ENCODE results near the gene TNNT1.
A peak's percentile ranks its signal among the peaks of the same experiment; 100 is the strongest.
"Not testable (repeated sequence)": the region's sequence is repeated elsewhere in the genome, so short reads cannot be mapped to it uniquely, and the experiment has no call there.

TNNT1 gene

DNA sequence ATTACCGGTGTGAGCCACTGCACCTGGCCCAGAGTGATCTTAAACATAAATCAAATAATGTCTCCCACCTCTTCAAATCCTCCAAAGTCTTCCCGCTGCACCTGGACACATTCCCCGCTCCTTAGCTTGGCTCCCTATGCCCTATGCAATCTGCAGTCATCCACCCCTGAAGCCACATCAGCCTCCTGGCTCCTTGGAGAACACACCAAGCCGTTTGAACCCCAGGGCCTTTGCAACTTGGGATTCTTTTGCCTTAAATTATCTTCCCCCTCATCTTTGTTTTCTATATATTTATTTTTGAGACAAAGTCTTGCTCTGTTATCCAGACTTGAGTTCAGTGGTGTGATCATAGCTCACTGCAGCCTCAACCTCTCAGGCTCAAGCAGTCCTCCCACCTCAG lies 20.1 kb upstream of the TNNT1 start:
- DNase-seq (ENCODE audit: low spot score): no peak

DNA sequence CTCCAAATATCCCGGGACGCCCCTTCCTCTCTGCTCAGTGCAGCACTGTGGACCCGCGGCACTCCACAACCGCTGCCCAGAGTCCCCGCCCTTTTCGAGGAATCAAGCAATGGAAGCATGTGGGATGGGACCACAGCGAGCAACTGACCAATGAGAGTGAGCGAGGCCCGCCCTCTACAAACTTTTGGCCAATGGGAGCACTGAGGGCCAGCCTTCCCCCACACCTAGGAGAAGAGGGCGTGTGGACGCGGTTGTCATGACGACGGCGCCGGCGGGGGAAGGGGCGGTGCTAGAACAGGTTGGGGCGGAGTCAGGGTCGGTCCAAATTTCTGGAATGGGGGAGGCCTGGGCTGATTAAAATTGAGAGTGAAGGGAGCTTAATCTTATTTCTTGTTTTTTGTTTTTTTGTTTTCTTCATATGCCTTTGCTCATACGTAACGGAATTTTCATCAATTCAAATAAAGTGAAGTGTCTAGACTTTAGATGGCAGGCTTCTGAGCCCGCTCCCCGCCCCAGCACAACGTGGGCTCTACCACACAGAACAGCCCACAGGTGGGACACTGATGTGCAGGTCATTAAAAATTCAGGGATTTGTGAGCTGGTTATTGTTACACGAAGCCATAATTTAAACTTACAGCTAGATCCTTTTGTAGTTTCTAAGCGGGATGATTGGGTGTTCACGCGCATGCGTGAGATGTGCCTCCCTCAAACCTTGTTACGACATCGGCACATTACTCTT lies 17.7 kb upstream of the TNNT1 start, which contains the start of gene DNAAF3:
TSS of gene DNAAF3 (minus strand) at position 84 of the 739 bp plus-strand sequence. CDS start 200 bp downstream, outside the sequence.
- DNase-seq (ENCODE audit: low spot score): peak; percentile 88

DNA sequence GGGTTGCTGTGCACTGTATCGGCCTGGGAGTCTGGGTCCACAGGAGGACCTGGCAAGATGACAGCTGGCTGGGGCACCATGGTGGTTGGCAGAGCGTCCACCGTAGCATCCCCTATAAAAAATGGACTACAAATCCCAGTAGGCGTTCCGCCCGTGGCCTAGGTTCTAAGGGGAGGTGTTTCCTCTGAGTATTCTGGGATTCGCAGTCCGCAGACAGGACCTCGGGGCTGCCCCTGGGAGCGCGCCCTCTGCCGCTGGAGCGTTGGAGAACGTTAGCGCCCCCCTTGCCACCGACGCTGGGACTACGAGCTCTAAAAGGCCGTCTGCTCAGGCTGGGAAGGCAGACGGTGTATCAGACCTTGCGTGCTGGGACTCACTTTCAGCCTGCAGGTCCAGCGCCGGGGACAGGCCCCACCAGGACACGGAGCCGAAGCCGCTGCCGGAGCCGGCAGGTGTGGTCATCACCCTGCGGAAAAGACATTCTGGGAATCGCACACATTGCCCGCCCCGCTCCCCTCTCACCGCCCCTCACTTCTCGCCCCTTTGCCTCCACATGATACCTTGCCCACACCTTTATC lies 17.0 kb upstream of the TNNT1 start:
- DNase-seq (ENCODE audit: low spot score): peak; percentile 35

GRCh38 chr19:55161571-55162322 lies 12.7 kb upstream of the TNNT1 start:
- no peak for DNase-seq (ENCODE audit: low spot score)

DNA sequence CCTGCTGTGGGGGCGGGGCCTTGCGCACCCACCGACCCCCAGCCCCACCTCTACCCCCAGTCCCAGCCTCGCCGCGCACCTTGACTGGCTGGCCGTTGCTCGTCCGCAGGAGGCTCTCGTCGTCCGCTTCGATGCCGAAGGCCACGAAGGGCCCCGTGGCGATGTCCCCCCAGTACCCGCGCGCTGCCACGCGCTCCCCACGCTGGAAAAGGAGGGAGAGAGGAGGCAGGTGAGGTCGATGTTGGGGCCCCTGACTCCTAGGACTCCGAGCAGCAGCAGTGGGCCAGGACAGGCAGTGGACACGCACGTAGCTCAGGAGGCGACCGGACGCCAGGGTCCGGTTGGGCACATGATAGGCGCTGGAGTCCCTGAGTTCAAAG lies 12.0 kb upstream of the TNNT1 start:
- DNase-seq (ENCODE audit: low spot score): no peak

GRCh38 chr19:55160128-55160985 lies 11.4 kb upstream of the TNNT1 start:
- DNase-seq (ENCODE audit: low spot score): peak; percentile 93

DNA sequence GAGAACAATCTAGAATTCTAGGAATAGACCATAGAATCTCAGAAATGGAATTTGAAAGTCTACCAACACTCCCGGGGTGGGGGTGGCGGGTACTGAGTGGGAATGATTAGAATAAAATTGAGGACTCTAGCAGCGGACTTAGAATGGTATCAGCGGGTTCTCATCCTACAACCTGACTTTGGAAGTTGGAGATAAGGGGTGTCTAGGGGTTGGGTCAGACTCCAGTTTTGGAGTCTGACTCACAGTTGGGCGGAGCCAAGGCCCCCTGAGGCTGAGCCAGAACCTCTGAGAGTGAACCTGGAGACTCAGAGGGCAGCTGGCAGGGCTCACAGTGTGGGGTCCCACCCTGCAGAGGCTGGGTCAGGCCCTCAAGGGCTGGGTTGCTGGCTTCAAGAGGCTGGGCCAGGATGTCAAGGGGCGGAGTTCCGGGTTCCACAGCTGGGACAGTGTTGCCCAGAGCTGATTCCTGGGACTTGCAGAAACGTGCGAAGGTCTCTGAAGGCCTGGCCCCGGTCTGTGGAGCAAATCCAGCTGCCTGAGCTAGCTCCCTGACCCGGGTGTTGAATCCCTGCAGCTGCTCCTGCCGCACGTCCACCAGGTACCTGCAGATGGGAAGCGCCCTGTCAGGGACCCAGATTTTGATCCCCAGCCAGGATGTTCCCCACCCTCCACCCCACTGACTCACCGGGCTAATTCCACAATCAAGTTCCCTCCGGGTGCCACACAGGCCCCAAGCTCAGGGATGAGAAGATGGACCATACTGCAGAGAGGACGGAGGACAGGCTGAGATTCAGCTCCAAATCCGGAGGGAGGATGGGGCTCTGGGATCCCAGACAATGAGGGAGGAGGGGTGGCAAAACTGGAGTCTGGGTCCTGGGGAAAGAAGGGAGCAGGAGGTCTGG lies 10.1 kb upstream of the TNNT1 start:
- no peak for DNase-seq (ENCODE audit: low spot score)

GRCh38 chr19:55158423-55158822 lies 9.4 kb upstream of the TNNT1 start:
- DNase-seq (ENCODE audit: low spot score): no peak

GRCh38 chr19:55157064-55157908 lies 8.3 kb upstream of the TNNT1 start, which contains the start of gene TNNI3:
TNNI3 (minus strand) TSS chr19:55157732; CDS start chr19:55157589, 143 bp downstream.
- DNase-seq (ENCODE audit: low spot score): no peak

DNA sequence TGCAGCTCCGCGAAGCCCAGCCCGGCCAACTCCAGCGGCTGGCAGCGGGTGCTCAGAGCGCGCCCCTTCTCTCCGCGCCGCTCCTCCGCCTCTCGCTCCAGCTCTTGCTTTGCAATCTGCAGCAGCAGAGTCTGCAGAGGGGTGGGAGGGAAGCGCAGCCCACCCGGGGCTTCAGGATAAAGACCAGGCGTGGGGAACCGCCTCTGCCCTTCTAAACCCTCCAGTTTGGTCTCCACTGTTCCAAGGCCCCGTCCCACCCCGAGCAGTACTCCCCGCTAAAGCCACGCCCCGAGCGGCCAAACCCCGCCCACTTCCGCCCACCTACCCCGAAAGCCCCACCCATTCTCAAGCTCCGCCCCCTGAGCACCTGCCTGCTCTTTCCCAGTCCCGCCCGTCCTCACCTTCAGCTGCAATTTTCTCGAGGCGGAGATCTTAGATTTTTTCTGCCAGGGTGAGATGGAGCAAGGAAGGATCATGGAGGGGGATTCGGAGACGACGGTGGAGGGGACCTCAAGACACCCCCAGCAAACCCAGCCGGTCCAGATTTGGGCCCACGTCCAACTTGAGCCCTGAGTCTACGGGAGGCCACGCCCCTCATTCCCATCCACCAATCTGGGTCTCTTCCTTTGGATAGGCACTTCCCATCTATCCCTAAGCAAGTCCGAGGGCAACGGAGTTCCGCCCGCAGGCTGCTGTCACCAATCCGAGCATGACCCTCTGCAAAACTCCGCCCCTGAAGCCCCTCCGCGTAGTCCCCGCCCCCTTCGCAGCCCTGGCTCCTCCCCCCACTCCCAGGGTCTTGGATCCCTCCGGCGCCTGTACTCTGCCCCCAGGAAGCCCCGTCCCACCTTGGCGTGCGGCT lies 7.4 kb upstream of the TNNT1 start:
- peak; percentile 35 for DNase-seq (ENCODE audit: low spot score)

- DNase-seq (ENCODE audit: low spot score): not testable (repeated sequence)
Observed at GRCh38 chr19:55155784-55156183, 6.8 kb upstream of the TNNT1 start.

DNA sequence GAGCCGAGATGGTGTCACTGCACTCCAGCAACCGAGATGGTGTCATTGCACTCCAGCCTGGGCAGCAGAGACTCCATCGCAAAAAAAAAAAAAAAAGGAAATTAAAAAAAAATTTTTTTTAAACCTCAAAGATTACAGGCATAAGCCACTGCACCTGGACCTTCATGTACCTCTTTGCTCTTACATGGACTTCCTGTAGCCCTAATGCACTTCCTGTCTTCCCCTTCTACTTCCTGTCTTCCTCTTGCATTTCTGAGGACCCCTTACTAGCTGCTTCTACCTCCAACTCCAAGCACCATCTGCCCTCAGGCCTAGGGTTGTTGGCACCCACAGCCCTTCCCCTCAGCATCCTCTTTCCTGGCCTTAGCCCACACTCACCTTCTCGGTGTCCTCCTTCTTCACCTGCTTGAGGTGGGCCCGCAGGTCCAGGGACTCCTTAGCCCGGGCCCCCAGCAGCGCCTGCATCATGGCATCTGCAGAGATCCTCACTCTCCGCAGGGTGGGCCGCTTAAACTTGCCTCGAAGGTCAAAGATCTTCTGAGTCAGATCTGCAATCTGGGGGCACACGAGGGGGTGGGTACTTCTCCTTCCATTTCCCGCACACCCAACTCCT lies 4.8 kb upstream of the TNNT1 start:
- no peak for DNase-seq (ENCODE audit: low spot score)

DNA sequence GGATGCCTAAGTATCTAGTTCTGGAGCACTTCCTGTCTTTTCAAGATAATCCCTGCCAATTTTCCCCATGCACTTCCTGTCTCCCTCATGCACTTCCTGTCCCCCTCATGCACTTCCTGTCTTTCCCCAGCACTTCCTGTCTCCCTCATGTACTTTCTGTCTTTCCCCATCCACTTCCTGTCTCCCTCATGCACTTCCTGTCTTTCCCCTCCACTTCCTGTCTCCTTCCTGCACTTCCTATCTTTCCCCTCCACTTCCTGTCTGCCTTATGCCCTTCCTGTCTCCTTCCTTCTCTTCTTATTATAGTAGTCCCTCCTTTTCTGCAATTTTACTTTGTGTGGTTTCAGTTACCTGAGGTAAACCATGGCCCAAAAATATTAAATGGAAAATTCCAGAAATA lies 3.0 kb upstream of the TNNT1 start:
- DNase-seq (ENCODE audit: low spot score): no peak

DNA sequence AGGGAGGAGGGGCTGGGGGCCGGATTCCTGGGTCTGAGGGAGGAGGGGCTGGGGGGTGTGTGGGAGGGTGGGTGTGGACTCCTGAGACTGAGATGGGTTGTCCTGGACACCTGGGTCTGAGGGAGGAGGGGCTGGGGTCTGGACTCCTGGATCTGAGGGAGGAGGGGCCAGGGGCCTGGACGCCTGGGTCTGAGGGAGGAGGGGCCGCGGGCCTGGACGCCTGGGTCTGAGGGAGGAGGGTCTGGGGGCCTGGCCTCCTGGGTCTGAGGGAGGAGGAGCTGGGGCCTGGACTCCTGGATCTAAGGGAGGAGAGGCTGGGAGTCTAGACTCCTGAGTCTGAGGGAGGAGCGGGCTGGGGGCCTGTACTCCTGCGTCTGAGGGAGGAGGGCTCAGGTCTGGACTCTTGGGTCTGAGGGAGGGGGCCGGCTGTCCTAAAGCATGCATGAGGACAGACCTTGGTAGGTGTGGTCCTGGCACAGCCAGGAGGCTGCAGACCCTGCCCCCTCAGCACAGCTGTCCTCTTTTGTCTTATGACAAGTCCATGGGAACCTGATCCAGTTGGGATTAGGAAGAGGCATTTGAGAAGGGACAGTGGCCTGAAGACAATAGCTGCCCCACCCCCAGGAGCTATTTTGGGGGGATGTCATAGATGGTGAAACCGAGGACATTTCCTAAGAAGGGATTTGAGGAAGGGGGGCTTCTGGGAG lies 1.3 kb downstream of the TNNT1 start:
- no peak for DNase-seq (ENCODE audit: low spot score)

DNA sequence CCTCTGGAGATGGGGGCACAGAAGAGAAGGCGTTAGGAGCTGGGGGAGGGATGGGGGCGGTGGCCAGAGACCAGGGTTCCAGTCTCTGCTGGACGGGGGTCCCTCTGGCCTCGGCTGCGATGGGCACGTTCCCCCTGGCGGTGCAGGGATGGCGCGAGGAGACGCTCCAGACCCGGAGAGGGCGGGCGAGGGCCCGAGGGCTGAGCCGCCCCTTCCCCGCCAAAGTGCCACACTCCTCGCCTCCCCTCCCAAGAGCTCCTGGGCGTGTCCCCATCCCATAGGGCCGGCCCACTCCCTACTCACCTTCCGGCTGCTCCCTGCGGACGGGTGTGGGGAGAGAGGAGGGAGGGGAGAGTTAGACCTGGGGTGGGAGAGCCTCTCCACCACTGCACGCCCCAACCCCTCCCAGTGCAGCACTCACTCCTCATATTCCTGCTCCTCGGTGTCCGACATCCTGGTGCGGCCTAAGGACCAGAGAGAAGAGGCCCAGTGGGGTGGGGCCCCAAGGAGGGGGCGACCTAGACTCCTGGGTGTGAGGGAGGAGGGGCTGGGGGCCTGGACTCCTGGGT lies 2.2 kb downstream of the TNNT1 start:
- DNase-seq (ENCODE audit: low spot score): no peak

DNA sequence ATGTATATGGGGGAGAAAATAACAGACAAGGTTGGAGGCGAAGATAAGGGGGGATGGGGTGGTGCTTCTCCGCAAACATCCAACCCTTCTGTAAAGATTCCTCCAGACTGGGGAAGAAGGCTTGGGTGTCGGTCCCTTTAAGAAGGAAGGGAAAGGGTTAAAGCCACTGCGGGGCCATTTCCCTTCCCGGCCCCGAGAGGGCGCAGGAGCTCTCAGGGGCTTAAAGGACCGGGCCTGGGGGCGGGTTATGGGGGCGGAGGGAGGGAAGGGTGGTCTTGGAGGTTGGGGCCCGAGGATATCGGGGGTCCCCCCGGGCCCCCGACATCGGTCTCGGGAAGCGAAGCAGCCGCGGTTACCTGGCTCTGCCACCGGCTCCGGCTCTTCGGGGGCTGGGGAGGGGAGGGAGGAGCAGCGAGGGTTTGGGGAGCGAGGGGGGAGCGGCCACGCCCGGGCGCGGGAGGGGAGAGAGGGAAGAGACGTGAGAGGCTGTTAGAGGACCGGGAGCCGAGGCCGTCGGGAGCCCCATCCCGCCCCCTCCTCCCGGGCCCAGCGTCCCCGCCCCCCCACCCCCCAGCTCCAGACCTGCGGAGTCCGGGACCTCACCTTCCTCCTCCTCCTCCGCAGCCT lies 2.8 kb downstream of the TNNT1 start:
- DNase-seq (ENCODE audit: low spot score): no peak

GRCh38 chr19:55145232-55145631 lies 3.8 kb downstream of the TNNT1 start:
- DNase-seq (ENCODE audit: low spot score): no peak

All from activated CD4-positive, alpha-beta T cell treated with anti-CD3 and anti-CD28 coated beads, Interleukin-2, Interleukin-4, amounts not matched to agents 100 ng/mL and 50 ng/mL, durations not matched to agents 16 hours and 8 hours (primary cell).